Measurements from ENCODE around the gene SLC25A41.

DNA sequence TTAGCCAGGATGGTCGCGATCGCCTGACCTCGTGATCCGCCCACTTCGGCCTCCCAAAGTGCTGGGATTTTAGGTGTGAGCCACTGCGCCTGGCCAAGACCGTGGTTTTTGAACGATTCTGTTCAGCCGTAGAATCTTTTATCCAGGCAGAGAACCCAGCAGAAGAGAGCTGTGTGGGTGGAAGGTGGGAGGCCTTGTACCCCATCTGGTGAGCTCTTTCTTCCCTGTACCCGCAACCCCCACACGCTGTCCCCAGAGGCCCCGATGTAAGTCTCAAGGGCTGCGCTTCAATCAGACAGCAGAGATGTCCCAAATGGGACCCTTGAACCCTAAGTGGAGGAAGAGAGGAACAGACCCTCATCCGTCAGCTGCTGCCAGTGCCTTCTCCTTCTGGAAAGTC, 22.4 kb upstream of the SLC25A41 start:
- TF ChIP-seq, protein P1, sequence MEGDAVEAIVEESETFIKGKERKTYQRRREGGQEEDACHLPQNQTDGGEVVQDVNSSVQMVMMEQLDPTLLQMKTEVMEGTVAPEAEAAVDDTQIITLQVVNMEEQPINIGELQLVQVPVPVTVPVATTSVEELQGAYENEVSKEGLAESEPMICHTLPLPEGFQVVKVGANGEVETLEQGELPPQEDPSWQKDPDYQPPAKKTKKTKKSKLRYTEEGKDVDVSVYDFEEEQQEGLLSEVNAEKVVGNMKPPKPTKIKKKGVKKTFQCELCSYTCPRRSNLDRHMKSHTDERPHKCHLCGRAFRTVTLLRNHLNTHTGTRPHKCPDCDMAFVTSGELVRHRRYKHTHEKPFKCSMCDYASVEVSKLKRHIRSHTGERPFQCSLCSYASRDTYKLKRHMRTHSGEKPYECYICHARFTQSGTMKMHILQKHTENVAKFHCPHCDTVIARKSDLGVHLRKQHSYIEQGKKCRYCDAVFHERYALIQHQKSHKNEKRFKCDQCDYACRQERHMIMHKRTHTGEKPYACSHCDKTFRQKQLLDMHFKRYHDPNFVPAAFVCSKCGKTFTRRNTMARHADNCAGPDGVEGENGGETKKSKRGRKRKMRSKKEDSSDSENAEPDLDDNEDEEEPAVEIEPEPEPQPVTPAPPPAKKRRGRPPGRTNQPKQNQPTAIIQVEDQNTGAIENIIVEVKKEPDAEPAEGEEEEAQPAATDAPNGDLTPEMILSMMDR (IDR thresholded peaks at IDR 0.05; ENCODE audit: control extremely low read depth in 1 of 3, insufficient read depth in 1 of 3, low read depth in 1 of 3, low read length in 3 of 3), result no peak
- TF ChIP-seq POLR2A (IDR thresholded peaks at IDR 0.05; ENCODE audit: control extremely low read depth in 1 of 2, low read depth in 2 of 2, low read length in 2 of 2) (no peak), EZH2 (IDR thresholded peaks at IDR 0.05; ENCODE audit: low read depth, low read length, severe bottlenecking) (no peak), SIRT6 (IDR thresholded peaks at IDR 0.05; ENCODE audit: low read length) (no peak)

All from H1 (cell line).